Lower leg skin (tissue), 3 donors: ENCODE measurements around the gene EIF4E.

Experiments
- POLR2A ChIP-seq, 2 donors: fragments of 450-650 bp; IDR thresholded peaks; one replicate each; pipeline ENCODE4 v1.6.1; 2016 to 2017; ENCODE audit warnings: antibody characterized with exemption in 2 of 2, mild to moderate bottlenecking in 1 of 2, moderate library complexity in 1 of 2
- TF ChIP-seq, protein P1 (sequence below), 3 donors: fragments of 450-650 bp; IDR thresholded peaks; one replicate each; pipeline ENCODE4 v1.5.1; 2016; ENCODE audit warnings: antibody characterized with exemption in 3 of 3, mild to moderate bottlenecking in 3 of 3, moderate library complexity in 2 of 3

DNA sequence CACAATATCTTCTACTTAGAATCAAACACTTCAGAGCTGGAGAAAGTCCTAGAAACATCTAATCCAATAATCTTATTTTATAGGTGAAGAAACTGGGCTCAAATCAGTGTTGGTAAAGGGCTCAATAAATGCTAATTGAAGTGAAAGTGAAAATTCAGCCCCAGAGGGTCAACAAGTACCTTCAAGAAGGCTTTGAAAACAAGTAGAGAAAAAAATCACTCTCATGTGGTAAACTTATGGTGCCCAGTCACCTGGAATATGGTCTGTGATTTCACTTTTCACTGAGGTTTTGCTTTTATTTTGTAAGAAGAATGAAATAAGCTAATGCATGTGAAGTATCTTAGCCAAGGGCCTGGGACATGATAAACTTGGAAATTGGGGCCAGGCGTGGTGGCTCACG lies 29.1 kb upstream of the EIF4E start:
- TF ChIP-seq POLR2A (IDR thresholded peaks at IDR 0.05), result no peak
- TF ChIP-seq, protein P1, sequence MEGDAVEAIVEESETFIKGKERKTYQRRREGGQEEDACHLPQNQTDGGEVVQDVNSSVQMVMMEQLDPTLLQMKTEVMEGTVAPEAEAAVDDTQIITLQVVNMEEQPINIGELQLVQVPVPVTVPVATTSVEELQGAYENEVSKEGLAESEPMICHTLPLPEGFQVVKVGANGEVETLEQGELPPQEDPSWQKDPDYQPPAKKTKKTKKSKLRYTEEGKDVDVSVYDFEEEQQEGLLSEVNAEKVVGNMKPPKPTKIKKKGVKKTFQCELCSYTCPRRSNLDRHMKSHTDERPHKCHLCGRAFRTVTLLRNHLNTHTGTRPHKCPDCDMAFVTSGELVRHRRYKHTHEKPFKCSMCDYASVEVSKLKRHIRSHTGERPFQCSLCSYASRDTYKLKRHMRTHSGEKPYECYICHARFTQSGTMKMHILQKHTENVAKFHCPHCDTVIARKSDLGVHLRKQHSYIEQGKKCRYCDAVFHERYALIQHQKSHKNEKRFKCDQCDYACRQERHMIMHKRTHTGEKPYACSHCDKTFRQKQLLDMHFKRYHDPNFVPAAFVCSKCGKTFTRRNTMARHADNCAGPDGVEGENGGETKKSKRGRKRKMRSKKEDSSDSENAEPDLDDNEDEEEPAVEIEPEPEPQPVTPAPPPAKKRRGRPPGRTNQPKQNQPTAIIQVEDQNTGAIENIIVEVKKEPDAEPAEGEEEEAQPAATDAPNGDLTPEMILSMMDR (IDR thresholded peaks at IDR 0.05), result no peak
